Activated CD8-positive, alpha-beta memory T cell treated with anti-CD3 and anti-CD28 coated beads, Interleukin-2, amount 50 U/mL, for 4 hours (primary cell): ENCODE results near the gene UBE2E1.
"Not testable (repeated sequence)": the region's sequence is repeated elsewhere in the genome, so short reads cannot be mapped to it uniquely, and the experiment has no call there.

Source experiments
- DNase-seq: peaks from one replicate; pipeline ENCODE4 v3.0.0-alpha.2; 2020

UBE2E1 gene

DNA sequence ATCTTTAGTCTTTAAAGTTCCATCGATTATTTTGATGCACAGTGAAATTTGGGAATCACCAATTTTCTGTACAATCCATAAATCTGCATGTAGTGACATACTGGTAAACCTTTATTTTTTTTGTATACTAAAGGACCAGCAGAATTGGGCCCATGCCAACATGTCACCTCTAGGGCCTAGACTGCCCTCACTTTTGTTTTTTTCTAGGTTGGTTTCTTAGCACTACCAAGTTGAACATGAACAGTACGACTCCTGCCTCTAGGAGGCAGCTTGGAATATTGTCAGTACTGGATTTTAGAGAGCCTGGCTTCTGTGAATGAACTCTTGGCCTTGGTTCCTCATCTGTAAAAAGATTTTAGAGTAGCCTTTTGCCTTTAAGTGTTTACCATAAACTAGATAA lies 78.7 kb downstream of the UBE2E1 start:
- DNase-seq = no peak

DNA sequence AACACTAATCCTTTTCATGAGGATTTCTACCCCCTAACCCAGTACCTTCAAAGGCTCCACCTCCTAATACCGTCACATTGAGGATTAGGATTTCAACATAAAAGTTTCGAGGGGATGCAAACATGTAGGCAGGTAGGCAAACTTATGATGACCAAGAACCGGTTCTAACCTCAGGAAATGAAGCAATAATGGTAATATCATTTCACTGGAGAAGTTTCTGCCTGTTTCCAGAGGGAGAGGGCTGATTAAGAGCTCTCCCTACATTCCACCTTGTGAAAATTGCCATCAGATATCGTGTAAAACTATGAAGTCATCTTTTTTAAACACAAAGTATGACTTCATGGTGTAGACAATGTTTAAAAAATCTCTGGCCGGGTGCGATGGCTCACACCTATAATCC lies 79.5 kb downstream of the UBE2E1 start:
- no peak for DNase-seq

DNA sequence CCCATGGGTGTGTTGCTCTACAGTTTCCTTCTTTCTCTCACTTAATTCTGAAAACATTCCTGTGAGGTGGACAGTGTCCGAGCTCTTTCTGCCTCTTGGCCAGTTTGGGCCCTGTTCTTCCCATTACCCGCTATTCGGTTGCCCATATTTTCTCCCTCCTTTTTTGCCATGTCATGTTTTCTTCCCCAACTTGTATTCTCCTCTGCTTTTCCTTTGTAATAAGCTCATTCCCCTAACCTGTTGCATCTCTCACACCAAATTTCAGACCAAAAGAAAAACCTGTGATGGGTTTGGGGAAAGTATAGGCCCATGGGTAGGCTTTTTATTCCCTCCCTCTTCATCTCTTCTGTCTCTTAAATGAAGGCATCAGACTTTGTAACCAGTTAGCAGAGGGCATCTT lies 80.6 kb downstream of the UBE2E1 start:
- no peak for DNase-seq

DNA sequence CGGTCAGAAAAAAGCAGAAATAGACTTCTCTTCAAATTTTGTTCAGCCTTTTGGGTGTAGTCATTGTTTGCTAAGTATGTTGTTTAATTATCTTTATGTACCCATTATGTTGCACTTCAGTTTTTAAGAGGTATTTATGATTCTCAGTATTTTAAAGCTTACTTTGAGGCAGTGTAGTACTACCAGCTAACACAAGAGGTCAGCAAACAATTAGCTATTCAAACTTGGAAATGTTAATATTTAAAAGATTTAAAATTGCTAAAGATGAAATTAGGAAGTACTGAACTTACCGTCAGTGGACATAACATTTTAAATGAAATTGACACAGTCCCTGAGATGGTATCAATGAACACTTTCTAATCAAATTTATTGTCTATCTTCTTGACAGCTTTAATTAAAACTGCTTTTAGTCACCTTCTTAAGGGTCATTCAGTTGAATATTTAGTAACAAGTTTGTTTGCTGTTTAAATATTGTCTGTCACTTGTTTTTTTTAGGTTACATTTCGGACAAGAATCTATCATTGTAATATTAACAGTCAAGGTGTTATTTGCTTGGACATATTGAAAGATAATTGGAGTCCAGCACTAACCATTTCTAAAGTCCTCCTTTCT lies 83.0 kb downstream of the UBE2E1 start:
- no peak for DNase-seq

DNA sequence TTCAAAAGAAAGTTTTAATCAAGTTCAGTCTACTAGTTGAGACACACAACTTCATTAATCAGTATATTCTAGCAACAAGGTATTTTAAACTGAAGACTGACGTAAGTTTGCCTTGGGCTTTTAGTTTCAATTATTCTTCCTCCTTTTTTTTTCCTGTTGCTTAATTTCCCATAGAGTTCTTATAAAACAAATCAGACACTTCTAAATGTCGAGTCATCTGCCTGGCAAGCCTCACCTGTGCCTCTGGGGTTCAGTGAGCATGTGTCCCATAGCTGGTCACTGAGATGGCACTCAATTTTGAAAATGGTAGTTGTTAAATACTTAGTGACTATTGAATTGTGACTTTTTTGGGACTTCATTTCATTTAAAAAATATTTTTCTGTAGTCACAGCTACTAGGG lies 83.6 kb downstream of the UBE2E1 start:
- DNase-seq = no peak

DNA sequence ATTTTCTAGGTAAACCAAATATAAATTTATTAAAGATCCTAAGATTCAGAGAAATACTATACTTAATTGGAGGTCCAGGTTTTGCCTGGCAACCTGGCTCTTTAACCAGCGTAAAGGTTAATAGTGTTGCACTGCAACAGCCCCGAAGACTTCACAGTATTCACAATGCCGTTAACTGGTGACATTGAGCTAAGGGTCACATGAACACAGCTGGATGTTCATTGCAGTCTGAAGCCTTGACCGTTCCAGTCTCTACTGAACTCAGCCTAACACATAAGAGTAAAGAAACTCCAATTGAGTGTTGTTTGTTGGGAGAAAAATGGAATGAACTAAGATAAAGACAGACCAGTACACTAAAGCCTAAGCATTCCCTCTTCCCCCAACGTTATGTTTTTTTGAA lies 84.2 kb downstream of the UBE2E1 start:
- no peak for DNase-seq

DNA sequence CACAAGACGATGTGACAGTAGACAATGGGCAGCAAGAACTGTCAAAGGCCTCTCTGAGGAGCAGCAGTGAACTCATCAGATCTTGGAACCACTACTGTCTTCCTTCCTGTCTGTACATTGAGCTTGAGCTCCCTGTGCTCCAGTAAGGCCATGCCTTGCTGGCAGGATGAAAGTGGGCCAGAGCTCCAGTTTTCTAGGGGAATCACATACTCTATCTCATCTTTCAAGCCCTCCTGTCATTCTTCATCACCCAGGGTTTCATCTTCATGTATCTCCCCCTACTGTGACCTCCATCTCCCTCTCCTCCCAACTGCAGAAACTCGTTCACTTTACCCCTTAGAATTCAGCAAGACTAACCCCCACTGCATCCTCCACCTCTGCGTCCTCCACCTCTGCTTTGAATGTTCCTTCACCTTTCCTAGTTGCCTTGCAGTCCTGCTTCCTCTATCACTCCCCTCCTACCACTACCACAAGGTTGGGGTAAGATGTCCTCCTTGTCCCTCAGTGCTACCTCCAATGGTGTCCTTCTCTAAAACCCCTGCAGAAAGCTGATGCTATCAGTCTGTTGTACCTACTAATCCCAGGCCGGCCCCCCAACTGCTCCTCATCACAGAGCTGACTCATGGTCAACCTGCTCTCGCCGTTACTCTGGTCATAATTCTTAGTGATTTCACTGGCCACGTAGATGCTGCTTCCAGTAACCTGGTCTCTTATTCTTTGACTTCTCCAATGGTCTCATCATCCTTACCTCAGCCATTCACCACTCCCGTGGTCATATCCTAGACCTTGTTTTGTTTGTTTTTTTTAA lies 88.7 kb downstream of the UBE2E1 start:
- DNase-seq = no peak

DNA sequence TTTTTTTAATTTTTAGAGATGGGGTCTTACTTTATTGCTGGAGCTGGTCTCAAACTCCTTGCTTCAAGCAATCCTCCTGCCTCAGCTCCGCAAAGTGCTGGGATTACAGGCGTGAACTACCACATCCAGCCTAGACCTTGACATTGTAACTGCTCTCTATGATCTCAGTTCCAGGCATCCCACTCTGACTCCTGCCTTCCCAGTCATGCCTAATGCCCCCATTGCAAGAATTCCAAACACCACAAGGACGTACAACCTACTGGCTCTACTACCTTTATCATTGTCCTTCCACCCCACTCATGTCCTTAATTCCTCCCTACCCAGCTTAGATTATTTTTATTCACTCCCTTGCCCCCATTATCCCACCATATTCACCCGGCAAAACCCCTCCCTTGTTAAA lies 89.4 kb downstream of the UBE2E1 start:
- no peak for DNase-seq

DNA sequence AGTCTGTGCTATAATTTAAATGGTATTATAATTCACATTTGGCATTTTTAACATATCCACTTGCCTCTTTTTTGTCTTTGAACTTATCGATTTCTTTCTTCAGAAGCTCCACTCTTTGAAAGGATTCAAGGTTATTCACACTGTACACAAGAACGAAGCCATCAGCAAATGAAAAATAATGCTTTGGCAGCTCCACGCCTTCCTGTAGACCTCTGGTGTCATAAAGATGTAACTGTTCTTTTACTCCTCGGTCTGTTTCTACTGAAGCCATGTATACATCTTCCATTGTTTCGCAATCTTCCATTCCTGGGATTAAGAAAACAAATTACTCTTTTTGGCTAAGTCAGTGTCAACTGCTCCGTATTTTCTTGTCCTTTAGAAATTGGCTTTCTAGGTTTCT lies 95.0 kb downstream of the UBE2E1 start:
- DNase-seq = no peak

DNA sequence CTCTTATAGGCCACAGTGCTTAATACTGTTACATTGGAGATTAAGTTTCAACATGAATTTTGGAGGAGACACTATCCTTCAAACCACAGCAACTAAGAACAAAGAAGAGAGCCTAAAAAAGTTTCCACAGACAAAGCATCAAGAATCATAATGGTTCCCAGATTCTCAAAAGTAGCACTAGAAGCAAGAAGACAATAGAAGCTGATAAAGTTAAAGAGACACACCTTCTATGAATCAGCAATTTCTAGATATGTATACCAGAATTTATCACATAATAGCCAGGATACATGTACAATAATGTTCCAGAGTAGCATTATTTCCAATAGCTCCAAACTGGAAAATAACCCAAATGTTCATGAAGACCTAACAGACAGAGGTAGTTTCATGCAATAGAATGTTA lies 98.8 kb downstream of the UBE2E1 start:
- no peak for DNase-seq

DNA sequence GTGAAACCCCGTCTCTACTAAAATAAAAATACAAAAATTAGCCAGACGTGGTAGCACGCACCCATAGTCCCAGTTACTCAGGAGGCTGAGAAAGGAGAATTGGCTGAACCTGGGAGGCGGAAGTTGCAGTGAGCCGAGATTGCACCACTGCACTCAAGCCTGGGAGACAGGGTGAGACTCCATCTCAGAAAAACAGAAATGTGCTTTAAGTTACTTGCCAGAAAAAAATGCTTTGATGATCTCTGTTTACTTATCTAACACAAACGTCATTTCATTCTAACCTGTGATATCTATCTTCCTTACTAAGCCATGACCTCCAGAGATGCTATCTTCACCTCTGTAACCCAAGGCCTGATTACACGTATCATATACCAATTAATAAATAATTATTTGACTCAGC lies 103.6 kb downstream of the UBE2E1 start:
- DNase-seq = no peak

DNA sequence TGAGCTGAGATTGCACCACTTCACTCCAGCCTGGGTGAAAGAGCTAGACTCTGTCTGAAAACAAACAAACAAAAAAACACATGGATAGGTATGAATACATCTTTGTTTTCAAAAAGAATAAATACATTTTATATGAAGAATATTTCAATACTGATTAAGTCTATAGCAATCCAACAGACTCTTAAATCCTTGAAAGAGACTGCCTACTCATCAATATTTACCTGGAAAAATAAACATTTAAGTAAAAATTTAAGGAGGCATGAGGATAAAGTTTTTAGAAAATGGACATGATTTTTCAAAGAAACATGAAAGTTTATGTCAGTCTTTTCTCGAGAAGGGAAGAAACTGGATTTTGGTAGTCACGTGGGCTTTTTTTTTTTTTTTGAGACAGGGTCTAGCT lies 105.6 kb downstream of the UBE2E1 start:
- DNase-seq = no peak

DNA sequence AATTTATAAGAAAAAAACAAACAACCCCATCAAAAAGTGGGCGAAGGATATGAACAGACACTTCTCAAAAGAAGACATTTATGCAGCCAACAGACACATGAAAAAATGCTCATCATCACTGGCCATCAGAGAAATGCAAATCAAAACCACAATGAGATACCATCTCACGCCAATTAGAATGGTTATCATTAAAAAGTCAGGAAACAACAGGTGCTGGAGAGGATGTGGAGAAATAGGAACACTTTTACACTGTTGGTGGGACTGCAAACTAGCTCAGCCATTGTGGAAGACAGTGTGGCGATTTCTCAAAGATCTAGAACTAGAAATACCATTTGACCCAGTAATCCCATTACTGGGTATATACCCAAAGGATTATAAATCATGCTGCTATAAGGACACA lies 106.6 kb downstream of the UBE2E1 start:
- DNase-seq = not testable (repeated sequence)

DNA sequence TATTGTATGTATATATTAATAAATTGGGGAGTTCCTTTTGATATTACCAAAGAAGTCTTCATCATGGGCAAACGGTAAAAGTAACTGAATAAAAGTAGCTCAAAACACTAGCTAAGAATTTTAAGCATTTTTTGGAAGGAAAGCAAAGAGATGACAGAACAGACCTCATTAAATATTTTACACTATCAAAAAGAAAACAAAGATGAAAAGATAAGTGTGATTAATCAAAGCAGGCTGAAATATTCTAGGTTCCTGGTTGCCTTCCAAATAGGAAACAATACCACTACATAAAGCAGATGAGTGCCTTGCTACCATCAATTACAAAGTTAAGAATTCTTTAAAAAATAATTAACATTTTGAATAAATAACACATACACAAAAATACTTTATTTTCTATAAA lies 107.4 kb downstream of the UBE2E1 start:
- no peak for DNase-seq

DNA sequence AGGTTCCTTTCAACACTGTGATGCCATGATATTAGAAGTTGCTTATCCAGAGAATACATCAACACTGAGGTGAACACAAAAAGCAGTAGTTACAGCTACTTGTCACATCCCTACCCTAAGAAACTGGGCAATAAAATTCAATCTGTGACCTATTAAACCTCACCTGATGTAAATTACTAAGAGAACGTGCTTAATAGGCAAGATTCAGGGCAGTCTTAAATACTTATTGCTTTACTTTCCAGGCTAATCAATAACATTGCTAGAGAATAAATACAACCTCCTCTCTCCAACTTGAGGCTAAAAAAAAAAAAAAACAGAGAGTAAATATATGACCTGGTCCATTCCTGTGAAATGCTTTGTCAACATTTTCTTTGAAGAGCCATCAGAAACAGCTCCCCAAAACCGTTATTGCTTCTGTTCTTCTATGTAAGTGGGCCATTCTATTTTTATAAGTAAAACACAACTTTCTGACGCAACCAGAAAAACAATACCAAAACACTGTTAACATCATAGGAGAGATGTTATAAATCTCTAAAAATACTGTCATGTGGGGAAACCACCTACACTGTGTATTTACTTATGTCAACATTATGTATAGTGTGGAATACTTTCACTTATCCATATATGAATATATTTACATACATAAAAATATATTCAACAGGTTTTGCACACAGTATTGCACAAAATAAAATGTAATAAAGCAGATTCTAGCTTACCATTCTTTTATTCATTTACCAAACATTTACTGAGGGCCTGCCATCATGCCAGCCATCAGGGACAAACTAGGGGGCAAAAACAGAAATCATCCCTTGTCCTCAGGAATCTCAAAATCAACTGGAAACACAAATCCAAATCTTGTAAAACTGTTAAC lies 108.4 kb downstream of the UBE2E1 start:
- no peak for DNase-seq

DNA sequence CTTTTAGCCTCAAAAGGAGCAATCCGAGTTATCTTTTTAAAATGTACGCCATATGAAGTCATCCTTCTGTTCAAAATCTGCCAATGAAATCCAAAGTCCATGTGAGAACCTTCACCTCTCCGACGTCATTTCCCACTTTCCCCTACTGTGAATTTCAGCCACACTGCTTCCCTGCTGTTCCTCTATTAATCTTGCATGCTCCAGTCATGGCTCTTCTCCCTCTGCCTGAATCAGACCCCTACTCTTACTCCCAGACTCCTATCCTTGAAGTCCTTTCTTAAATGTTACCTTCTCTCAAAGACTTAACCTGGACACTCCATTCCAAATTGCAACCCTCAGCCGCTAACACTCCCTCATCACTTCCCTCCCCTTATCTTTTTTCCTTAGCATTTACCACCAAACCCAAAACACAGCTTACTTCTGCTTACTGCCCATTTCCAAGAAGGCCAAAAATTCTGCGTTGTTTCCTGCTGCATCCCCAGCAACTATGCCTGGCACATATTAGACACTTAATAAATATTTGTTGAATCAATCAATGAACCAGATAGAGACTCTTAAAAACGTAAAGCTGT lies 109.9 kb downstream of the UBE2E1 start:
- DNase-seq = no peak

DNA sequence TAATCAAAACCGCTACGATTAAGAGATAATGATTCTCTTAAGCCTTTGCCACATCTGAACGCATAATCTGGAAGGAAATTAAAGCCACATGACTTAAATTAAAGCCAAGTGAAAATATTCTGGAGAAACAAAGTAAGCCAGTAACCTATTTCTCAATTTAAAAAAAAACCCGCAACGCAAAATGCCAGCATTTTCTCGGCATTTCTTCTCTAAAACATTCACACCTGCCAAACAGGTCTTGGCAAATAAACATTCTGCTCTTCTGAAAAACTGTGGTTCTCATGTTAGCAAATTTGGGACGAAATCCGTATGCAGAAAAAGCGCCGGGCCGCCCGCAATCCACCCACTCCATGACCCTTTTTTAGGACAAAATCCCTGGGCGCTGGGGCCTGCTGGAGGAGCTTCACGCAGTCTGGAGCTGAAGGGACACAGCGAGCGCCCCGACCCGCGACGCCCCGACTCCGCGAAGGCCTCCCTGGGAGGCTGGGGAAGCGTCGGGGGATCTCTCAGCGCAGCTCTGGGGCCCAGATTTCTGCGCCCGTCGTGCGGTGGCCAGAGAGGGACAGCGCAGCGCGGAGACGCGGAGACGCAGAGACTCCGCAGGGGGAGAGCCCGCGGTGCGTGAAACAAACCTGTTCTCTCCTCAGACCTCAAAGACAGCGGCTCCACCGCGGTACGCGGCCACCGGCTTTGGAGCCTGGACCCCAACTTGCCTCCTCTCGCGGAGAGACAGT lies 110.6 kb downstream of the UBE2E1 start:
- no peak for DNase-seq

DNA sequence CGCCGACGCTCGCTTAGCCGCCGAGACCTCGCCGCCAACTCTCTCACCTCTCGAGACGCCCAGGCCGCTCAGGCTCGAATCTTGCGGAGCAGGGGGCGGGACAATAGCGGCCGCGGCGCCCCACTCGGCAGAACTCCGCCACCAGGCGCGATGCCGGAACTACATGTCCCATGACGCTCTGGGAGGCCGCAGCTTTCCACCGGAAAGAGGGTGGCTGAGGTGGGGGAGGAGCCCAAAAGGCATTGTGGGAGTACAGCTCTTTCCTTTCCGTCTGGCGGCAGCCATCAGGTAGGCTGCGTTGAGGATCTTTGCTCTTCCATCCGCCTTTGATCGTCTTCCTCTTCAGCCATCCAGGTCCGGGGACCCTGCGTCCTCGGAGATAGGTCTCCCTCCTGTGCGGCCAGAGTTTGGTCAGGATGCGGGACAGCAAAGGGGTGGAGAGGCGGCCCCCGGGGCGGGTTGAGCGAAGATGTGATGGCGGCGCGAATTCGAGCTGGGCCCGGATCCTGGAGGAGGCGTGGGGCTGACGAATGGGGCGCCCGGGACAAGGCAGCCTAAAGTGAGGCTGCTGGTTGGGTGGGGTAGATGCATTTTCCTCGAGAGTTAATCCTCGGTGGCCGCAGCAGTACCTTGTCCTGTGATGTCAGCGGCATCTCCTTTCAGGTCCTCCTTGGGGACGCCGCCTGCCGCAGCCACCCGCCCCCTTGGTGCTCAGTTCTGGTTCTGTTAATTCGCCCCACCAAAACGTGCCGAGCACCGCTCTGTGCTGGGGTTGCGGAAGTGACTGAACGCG lies 111.3 kb downstream of the UBE2E1 start, which contains the start of the genes NKIRAS1 and RPL15:
Gene NKIRAS1, minus strand, starts transcription at position 105 of the 793 bp plus-strand sequence. CDS start 6,086 bp downstream, outside the sequence.
Gene RPL15, plus strand, starts transcription at position 247 of the 793 bp plus-strand sequence. CDS start 728 bp downstream, outside the sequence.
- DNase-seq = peak; percentile 97

DNA sequence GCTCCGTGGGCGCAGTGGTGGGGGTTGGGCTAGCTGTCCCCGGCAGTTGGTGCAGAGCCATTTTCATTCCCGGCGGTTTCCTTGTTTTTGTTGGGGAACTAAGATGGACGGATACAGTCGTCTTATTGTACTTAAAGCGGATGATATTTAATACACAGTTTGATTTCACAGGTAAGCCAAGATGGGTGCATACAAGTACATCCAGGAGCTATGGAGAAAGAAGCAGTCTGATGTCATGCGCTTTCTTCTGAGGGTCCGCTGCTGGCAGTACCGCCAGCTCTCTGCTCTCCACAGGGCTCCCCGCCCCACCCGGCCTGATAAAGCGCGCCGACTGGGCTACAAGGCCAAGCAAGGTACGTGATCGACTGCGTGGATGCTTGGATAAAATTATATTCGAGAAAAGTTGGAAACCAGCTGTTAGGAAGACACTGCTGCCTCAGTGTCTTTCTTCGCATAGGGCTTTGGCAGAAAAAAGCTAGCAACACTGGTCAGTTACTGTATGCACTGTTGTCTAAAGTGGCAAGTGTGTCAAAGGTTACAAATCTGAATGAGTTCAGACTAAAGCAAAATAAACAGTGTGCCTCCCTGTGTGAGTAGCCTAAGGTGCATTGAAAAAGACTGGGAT lies 112.0 kb downstream of the UBE2E1 start:
- DNase-seq = not testable (repeated sequence)

DNA sequence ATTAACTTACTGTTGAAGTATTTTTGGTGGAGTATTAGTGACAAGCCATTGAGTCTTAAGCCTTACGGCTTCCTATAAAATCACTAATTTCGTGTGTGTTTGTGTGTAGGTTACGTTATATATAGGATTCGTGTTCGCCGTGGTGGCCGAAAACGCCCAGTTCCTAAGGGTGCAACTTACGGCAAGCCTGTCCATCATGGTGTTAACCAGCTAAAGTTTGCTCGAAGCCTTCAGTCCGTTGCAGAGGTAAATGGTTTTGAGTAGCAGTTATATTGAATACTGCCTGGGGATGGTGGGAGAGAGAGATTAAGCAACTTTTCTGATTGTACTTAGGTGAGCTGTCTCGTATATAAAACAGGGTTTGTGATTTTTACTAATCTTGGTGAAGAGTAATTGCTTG lies 112.6 kb downstream of the UBE2E1 start:
- not testable (repeated sequence) for DNase-seq

DNA sequence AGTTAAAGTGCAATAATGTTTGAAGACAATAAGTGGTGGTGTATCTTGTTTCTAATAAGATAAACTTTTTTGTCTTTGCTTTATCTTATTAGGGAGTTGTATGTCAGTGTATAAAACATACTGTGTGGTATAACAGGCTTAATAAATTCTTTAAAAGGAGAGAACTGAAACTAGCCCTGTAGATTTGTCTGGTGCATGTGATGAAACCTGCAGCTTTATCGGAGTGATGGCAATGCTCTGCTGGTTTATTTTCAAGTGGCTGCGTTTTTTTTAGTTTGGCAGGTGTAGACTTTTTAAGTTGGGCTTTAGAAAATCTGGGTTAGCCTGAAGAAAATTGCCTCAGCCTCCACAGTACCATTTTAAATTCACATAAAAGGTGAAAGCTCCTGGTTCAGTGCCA lies 113.9 kb downstream of the UBE2E1 start:
- no peak for DNase-seq
